ENCODE results near the gene LRRC28. TPM values are rescaled to one million over a fixed set of nuclear protein-coding genes. Genes with fewer than 3 reads are reported as not detected.
A peak's percentile ranks its signal among the peaks of the same experiment; 100 is the strongest.

Gene LRRC28
- total RNA-seq: 28.8 and 34.4 TPM in 2 replicates
- long read RNA-seq, full-length matches to known transcripts: 29 of 57 reads
- long read RNA-seq, partial matches to known transcripts: 4 of 57 reads
- long read RNA-seq, other reads (novel, unspliced or antisense): 24 of 57 reads

GRCh38 chr15:99250857-99251841 lies at the start of gene LRRC28:
Gene LRRC28, plus strand, starts transcription at chr15:99251481. Its CDS starts 4,477 bp downstream, at chr15:99255958.
- H3K4me3 Mint-ChIP-seq: peak within 1 kb of the TSS; percentile 94

DNA sequence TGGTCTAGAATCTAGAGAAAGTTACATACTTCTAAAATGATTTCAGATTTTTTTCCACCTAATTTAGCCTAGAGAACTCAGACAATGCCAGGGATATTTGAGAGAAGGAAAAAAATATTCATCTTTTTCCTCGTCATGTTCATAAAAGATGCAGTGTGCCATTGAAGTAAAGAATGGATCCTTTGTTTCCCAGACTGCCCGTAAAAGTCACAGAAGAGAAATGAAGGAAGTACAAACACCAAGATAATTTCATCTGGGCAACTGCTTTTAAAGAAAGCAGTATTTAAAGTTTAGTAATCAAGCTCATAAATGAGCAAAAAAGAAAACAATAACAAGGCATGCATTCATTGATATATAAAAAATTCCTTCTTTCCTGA lies 49.1 kb upstream of the LRRC28 start:
- no peaks in the 10 kb centered on the region for H3K27me3 Mint-ChIP-seq (ENCODE audit: low read depth)
- H3K4me3 Mint-ChIP-seq: no peak overlapping the region
- TF ChIP-seq, protein P1, sequence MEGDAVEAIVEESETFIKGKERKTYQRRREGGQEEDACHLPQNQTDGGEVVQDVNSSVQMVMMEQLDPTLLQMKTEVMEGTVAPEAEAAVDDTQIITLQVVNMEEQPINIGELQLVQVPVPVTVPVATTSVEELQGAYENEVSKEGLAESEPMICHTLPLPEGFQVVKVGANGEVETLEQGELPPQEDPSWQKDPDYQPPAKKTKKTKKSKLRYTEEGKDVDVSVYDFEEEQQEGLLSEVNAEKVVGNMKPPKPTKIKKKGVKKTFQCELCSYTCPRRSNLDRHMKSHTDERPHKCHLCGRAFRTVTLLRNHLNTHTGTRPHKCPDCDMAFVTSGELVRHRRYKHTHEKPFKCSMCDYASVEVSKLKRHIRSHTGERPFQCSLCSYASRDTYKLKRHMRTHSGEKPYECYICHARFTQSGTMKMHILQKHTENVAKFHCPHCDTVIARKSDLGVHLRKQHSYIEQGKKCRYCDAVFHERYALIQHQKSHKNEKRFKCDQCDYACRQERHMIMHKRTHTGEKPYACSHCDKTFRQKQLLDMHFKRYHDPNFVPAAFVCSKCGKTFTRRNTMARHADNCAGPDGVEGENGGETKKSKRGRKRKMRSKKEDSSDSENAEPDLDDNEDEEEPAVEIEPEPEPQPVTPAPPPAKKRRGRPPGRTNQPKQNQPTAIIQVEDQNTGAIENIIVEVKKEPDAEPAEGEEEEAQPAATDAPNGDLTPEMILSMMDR (conservative IDR thresholded peaks at IDR 0.05): no peak
- no peak for DNase-seq (ENCODE audit: low read depth, low spot score)
- peaks cover 21% of the 10 kb centered on the region for H3K9me3 Mint-ChIP-seq
- H3K27ac Mint-ChIP-seq (ENCODE audit: unreplicated experiment): no peak overlapping the region
- peaks cover 16% of the 10 kb centered on the region for H3K4me1 Mint-ChIP-seq
- peaks cover 37% of the 10 kb centered on the region for H3K36me3 Mint-ChIP-seq (ENCODE audit: low read depth)

More at GRCh38 chr15:99250857-99251841, at the start of gene LRRC28:
- TF ChIP-seq, protein P1 (conservative IDR thresholded peaks at IDR 0.05): no peak
- Mint-ChIP-seq H3K27me3 (ENCODE audit: low read depth) (no peaks in the 10 kb centered on the region), H3K4me1 (peaks cover 31% of the 10 kb centered on the region), H3K27ac (ENCODE audit: unreplicated experiment) (peak within 1 kb of the TSS; percentile 99), H3K9me3 (no peaks in the 10 kb centered on the region), H3K36me3 (ENCODE audit: low read depth) (no peaks in the 10 kb centered on the region)
- DNase-seq (ENCODE audit: low read depth, low spot score): peak; percentile 96

DNA sequence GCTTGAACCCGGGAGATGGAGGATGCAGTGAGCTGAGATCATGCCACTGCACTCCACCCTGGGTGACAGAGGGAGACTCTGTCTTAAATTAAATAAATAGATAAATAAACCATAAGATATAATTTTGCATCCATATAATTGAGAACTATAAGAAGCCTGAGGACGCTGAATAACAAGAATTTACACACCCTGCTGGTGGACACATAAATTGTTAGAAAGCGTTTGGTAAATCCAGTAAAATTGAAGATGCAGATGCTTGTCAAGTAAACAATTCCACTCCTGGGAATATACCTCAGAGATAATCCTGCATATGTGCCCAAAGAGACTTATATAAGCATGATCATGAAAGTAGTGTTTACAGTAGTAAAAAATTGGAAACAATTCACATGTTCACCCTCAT lies 43.6 kb upstream of the LRRC28 start:
- Mint-ChIP-seq H3K36me3 (ENCODE audit: low read depth) (peaks cover 28% of the 10 kb centered on the region), H3K4me3 (no peak overlapping the region), H3K9me3 (peaks cover 18% of the 10 kb centered on the region), H3K4me1 (peaks cover 4% of the 10 kb centered on the region), H3K27me3 (ENCODE audit: low read depth) (no peaks in the 10 kb centered on the region), H3K27ac (ENCODE audit: unreplicated experiment) (no peak overlapping the region)
- TF ChIP-seq, protein P1 (conservative IDR thresholded peaks at IDR 0.05): peak; percentile 13
- no peak for DNase-seq (ENCODE audit: low read depth, low spot score)

- Mint-ChIP-seq H3K4me3 (no peak overlapping the region), H3K27me3 (ENCODE audit: low read depth) (no peaks in the 10 kb centered on the region), H3K27ac (ENCODE audit: unreplicated experiment) (no peak overlapping the region), H3K36me3 (ENCODE audit: low read depth) (peaks cover 19% of the 10 kb centered on the region), H3K9me3 (peaks cover 16% of the 10 kb centered on the region), H3K4me1 (no peaks in the 10 kb centered on the region)
- no peak for DNase-seq (ENCODE audit: low read depth, low spot score)
- TF ChIP-seq, protein P1 (conservative IDR thresholded peaks at IDR 0.05): no peak
Measured at GRCh38 chr15:99209326-99209725, 42.0 kb upstream of the LRRC28 start.

DNA sequence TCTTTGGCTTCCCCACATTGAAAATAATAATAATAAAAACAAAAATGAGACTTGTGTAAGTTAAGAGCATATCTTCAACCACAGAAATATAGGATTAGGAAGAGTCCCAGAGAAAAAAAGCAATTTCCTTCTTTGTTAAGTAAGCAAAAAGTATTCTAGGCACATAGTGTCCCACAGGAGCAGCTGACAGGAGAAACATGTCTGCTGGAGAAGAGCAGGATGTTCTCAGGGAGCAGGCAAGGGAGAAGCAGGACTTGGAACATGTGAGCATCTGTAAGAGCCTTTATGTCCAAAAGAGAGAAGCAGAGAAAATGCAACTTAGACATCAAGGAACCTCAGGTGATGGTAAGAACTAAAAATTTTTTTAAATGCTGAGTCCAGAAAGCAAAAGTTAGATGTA lies 40.9 kb upstream of the LRRC28 start:
- DNase-seq (ENCODE audit: low read depth, low spot score): no peak
- H3K4me1 Mint-ChIP-seq: no peaks in the 10 kb centered on the region
- H3K9me3 Mint-ChIP-seq: peaks cover 11% of the 10 kb centered on the region
- H3K4me3 Mint-ChIP-seq: no peak overlapping the region
- no peak overlapping the region for H3K27ac Mint-ChIP-seq (ENCODE audit: unreplicated experiment)
- H3K27me3 Mint-ChIP-seq (ENCODE audit: low read depth): no peaks in the 10 kb centered on the region
- TF ChIP-seq, protein P1 (conservative IDR thresholded peaks at IDR 0.05): no peak
- peaks cover 14% of the 10 kb centered on the region for H3K36me3 Mint-ChIP-seq (ENCODE audit: low read depth)
